ENCODE measurements around the gene ZNF229.
A peak's percentile ranks its signal among the peaks of the same experiment; 100 is the strongest.
"Not testable (repeated sequence)": the region's sequence is repeated elsewhere in the genome, so short reads cannot be mapped to it uniquely, and the experiment has no call there.

ZNF229 gene

DNA sequence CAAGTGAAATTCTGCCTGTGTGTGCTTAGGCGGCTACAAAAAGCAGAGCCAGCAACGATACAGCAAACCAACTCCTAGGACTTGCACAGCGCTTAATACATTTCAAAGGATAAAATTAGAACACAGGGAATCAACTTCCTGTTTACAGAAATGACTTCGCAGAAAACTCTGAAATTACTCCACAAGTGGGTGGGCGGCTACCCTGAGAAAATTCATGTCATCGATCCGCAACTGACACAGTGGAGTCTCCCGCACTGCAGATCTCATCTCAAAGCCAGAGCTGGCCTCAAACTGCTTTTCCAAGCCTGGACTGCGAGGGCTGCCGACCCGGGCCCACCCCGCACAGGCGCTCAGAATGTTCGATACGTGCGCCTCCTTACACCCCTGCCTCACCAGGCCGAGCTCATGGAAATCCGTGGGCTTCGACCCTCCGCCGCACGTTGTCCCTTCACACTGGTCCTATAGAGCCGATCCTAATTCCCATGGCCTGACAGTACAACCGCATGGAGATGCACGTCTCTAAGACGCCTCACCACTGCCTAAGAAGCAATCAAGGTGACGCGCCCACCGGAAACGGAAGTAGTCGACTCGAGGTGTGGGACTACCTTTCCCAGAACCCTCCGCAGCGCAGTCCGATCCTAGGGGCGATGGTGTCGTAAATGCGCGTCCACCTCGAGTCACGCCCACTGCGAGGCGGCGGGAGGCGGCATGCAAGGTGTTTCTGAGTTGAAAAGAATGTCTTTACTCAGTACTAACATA lies at the start of gene ZNF229:
ZNF229 (minus strand) TSS at position 557 of the 759 bp plus-strand sequence. CDS start 5,625 bp downstream, outside the sequence.
- peak; percentile 55 for DNase-seq (ENCODE audit: low spot score)

- no peak for DNase-seq (ENCODE audit: low spot score)
Measured at GRCh38 chr19:44496711-44497110, 48.4 kb upstream of the ZNF229 start.

GRCh38 chr19:44476559-44477408 lies 28.5 kb upstream of the ZNF229 start:
- DNase-seq (ENCODE audit: low spot score) = no peak

DNA sequence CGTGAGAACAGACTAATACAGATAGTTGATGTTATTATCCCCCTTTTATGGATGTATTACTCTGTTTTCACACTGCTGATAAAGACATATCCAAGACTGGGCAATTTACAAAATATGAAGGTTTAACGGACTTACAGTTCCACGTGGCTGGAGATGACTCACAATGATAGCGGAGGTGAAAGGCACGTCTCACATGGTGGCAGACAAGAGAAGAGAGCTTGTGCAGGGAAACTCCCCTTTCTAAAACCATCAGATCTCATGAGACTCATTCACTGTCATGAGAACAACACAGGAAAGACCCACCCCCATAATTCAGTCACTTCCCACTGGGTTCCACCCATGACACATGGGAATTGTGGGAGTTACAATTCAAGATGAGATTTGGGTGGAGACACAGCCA lies 20.5 kb upstream of the ZNF229 start:
- DNase-seq (ENCODE audit: low spot score) = not testable (repeated sequence)

DNA sequence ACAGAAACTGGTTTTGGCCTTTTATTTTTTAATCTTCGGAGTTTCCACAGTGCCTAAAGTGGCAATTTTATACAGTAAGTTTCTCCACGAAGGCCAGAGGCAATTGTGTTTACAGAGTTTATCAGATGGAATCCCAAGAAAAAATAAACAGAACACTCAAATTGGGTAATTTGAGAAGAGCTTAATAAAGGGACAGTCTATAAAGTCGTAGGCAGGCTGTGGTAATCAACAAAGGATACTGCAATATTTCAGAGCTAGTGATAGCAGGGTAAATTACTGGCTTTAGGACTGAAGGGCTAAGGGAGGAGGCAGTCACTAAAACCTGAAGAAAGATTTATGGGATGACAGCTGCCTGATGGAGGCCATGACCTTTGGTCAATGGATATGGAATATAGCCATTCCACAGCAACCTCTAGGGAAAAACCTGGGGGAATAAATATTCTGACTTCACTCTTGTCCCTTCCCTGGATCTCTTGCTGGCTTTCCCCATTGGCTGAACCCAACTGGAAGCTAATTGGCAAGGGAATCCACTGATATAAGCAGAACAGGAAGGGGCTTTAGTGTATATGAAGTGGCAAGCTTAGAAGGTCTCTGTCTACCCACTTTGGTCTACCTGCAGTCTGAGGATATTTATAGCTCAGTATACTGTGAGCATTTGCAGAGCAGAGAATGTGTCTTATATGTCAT lies 14.5 kb upstream of the ZNF229 start:
- DNase-seq (ENCODE audit: low spot score) = not testable (repeated sequence)

DNA sequence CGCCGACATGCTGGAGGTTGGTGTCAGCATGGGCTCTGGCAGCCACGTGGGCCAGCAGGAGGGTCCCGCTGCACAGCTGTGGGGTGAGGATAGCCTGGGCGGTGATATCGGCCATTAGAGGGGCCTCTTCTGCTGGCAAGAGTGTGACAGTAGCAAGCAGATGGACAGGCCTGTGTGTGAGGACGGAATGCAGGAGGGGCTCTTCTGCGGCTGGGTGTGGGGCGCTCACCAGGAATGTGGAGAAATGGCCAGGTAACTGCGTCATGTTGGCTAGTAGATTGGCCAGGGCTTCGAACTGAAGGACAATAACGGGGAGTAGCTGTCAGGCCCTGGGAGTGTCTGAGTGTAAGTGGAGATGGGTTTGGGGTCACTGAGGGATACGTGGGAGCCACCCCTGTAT lies 7.7 kb upstream of the ZNF229 start:
- not testable (repeated sequence) for DNase-seq (ENCODE audit: low spot score)

- no peak for DNase-seq (ENCODE audit: low spot score)
Measured at GRCh38 chr19:44455100-44455499, 6.8 kb upstream of the ZNF229 start.

- no peak for DNase-seq (ENCODE audit: low spot score)
Measured at GRCh38 chr19:44452367-44452766, 4.1 kb upstream of the ZNF229 start.

DNA sequence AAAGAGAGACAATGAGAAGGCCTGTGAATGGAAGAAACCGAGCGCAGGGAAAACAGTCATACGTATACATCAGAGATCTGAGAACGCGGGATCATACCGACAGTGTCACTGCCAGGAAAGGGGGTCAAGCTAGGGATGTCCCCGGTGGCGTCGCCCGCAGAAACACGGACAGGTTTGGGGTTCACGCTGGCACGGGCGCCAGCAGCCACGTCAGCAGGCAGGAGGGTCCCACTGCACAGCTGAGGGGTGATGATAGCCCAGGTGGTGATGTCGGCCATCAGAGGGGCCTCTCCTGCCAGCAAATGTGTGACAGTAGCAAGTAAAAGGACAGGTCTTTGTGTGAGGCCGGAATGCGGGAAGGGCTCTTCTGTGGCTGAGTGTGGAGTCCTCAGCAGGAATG lies 3.4 kb upstream of the ZNF229 start:
- DNase-seq (ENCODE audit: low spot score) = no peak

DNA sequence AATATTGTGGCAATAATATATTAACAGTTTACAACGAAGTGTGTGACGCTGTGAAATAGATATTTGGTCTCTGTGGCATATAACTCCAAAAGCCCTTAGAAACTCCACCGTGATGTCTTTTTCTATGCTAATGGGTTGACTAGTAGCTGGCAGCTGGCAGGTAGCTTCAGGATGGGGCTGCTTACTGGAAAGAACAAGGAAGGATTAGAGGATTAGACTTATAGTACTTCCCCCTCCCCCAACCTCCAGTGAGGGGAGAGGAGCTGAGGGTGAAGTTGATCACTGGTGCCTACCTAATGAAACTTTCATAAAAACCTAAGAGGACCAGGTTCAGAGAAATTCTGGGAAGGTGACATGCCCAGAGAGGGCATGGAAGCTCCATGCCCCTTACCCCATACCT lies 9.8 kb downstream of the ZNF229 start:
- no peak for DNase-seq (ENCODE audit: low spot score)

GRCh38 chr19:44435441-44435840 lies 12.8 kb downstream of the ZNF229 start:
- DNase-seq (ENCODE audit: low spot score) = no peak

- no peak for DNase-seq (ENCODE audit: low spot score)
Measured at GRCh38 chr19:44430956-44431355, 17.3 kb downstream of the ZNF229 start.

GRCh38 chr19:44415553-44415952 lies 32.7 kb downstream of the ZNF229 start:
- not testable (repeated sequence) for DNase-seq (ENCODE audit: low spot score)

GRCh38 chr19:44401139-44402115 lies 46.8 kb downstream of the ZNF229 start, which contains the start of gene ZNF285:
Gene ZNF285, minus strand, starts transcription at chr19:44401608. Its CDS starts 4,395 bp downstream, at chr19:44397213.
- DNase-seq (ENCODE audit: low spot score) = peak; percentile 75

GRCh38 chr19:44389268-44389667 lies 59.0 kb downstream of the ZNF229 start:
- not testable (repeated sequence) for DNase-seq (ENCODE audit: low spot score)
